Measurements from ENCODE around the gene RFTN1. TPM values are rescaled to one million over a fixed set of nuclear protein-coding genes. Genes with fewer than 3 reads are reported as not detected.

The RFTN1 gene
- total and polyA plus RNA-seq, 2 donors (not counting 1 experiment from before 2014, with no cell fraction given), result 32.4 to 156 TPM

GRCh38 chr3:16354291-16354690 lies 159.2 kb downstream of the RFTN1 start:
- Histone ChIP-seq H3K4me3 (ENCODE audit: control extremely low read depth in 1 of 5, extremely low read depth in 1 of 5, insufficient read depth in 1 of 5, low read depth in 2 of 5, low read length in 4 of 5) (no peak overlapping the region), H3K9me3 (ENCODE audit: control extremely low read depth in 1 of 3, control insufficient read depth in 2 of 3, insufficient read depth in 1 of 3, low read length in 2 of 3) (no peaks in the 10 kb centered on the region), H3K4me1 (ENCODE audit: control insufficient read depth in 2 of 2, insufficient read depth in 2 of 2, low read length in 2 of 2) (peaks cover 2% of the 10 kb centered on the region in 2 donors), H3K36me3 (replicated peaks in 1 of 2; ENCODE audit: control extremely low read depth in 1 of 2, control insufficient read depth in 1 of 2, extremely low read depth in 1 of 2, insufficient read depth in 2 of 2, low read length in 1 of 2) (peaks cover 4 to 76% of the 10 kb centered on the region in 2 experiments), H2AFZ (ENCODE audit: insufficient read depth, low read depth, low read length, poor library complexity, severe bottlenecking) (no peak overlapping the region), H3K27ac (ENCODE audit: low read length in 2 of 2) (no peak overlapping the region), H3K79me2 (ENCODE audit: control insufficient read depth, insufficient read depth, low read length) (peaks cover 80% of the 10 kb centered on the region), H3K27me3 (replicated peaks in 1 of 4; ENCODE audit: control extremely low read depth in 1 of 4, control insufficient read depth in 3 of 4, insufficient read depth in 4 of 4, low read length in 3 of 4) (no peaks in the 10 kb centered on the region), H3K9ac (ENCODE audit: low read length) (no peak overlapping the region), H3K4me2 (replicated peaks; ENCODE audit: low read depth, low read length, poor library complexity, severe bottlenecking) (no peak overlapping the region), H4K20me1 (ENCODE audit: control insufficient read depth, insufficient read depth, low read length, poor library complexity, severe bottlenecking) (peaks cover 30% of the 10 kb centered on the region)
- no peak for ATAC-seq (ENCODE audit: low read depth)
- WGBS (ENCODE audit: insufficient coverage), result 100% methylated on average over 3 of the region's 3 CpGs
- no peak for DNase-seq
- H3K4me3 Mint-ChIP-seq, result no peak overlapping the region
- intact Hi-C loops (cut with micrococcal nuclease), result no loop called here
- POLR2A ChIA-PET, result interaction anchor here (0.7 kb wide), 1 partner anchor 37 kb away, joined by 3 read pairs; no protein-coding TSS in a partner anchor
- TF ChIP-seq EZH2 (IDR thresholded peaks at IDR 0.05; ENCODE audit: borderline replicate concordance, insufficient read depth, low read depth, low read length, poor library complexity, severe bottlenecking) (no peak), CTCF (IDR thresholded peaks at IDR 0.05) (no peak)
- H3K27me3 Mint-ChIP-seq, result no peaks in the 10 kb centered on the region
- peaks cover 3% of the 10 kb centered on the region for H3K4me1 Mint-ChIP-seq
- no peaks in the 10 kb centered on the region for H3K9me3 Mint-ChIP-seq (ENCODE audit: insufficient read depth)
- H3K27ac Mint-ChIP-seq, result no peak overlapping the region
- CTCF ChIA-PET, result interaction anchor here (0.6 kb wide), 1 partner anchor 204 kb away, joined by 3 read pairs; no protein-coding TSS in a partner anchor

- CTCF ChIA-PET, result interaction anchor here (0.5 kb wide), 1 partner anchor 85 kb away, joined by 6 read pairs; no protein-coding TSS in a partner anchor
- Mint-ChIP-seq H3K4me1 (no peaks in the 10 kb centered on the region), H3K27ac (no peak overlapping the region)
These were observed 161.1 kb downstream of the RFTN1 start for GRCh38 chr3:16352428-16352827.

More at GRCh38 chr3:16352428-16352827, 161.1 kb downstream of the RFTN1 start:
- Histone ChIP-seq H3K36me3 (replicated peaks in 1 of 2; ENCODE audit: control extremely low read depth in 1 of 2, control insufficient read depth in 1 of 2, extremely low read depth in 1 of 2, insufficient read depth in 2 of 2, low read length in 1 of 2) (peaks cover 7 to 87% of the 10 kb centered on the region in 2 experiments), H3K9ac (ENCODE audit: low read length) (no peak overlapping the region), H3K27me3 (replicated peaks in 1 of 4; ENCODE audit: control extremely low read depth in 1 of 4, control insufficient read depth in 3 of 4, insufficient read depth in 4 of 4, low read length in 3 of 4) (no peaks in the 10 kb centered on the region), H3K4me1 (ENCODE audit: control insufficient read depth in 2 of 2, insufficient read depth in 2 of 2, low read length in 2 of 2) (no peaks in the 10 kb centered on the region), H2AFZ (ENCODE audit: insufficient read depth, low read depth, low read length, poor library complexity, severe bottlenecking) (no peak overlapping the region), H3K9me3 (ENCODE audit: control extremely low read depth in 1 of 3, control insufficient read depth in 2 of 3, insufficient read depth in 1 of 3, low read length in 2 of 3) (no peaks in the 10 kb centered on the region), H3K4me2 (replicated peaks; ENCODE audit: low read depth, low read length, poor library complexity, severe bottlenecking) (no peak overlapping the region), H3K4me3 (ENCODE audit: control extremely low read depth in 1 of 5, extremely low read depth in 1 of 5, insufficient read depth in 1 of 5, low read depth in 2 of 5, low read length in 4 of 5) (no peak overlapping the region), H3K79me2 (ENCODE audit: control insufficient read depth, insufficient read depth, low read length) (peaks cover 84% of the 10 kb centered on the region), H4K20me1 (ENCODE audit: control insufficient read depth, insufficient read depth, low read length, poor library complexity, severe bottlenecking) (peaks cover 24% of the 10 kb centered on the region), H3K27ac (ENCODE audit: low read length in 2 of 2) (no peak overlapping the region)
- WGBS (ENCODE audit: insufficient coverage), result no CpG with 5 or more reads among the region's 2 CpGs
- intact Hi-C loops (cut with micrococcal nuclease), result no loop called here
- POLR2A ChIA-PET, result no interaction called here
- no peak for TF ChIP-seq EZH2 (IDR thresholded peaks at IDR 0.05; ENCODE audit: borderline replicate concordance, insufficient read depth, low read depth, low read length, poor library complexity, severe bottlenecking)
- TF ChIP-seq CTCF (IDR thresholded peaks at IDR 0.05), result no peak
- Mint-ChIP-seq H3K9me3 (ENCODE audit: insufficient read depth) (no peaks in the 10 kb centered on the region), H3K4me3 (no peak overlapping the region), H3K27me3 (no peaks in the 10 kb centered on the region)
- ATAC-seq (ENCODE audit: low read depth) (no peak), DNase-seq (no peak)
